Mucosa of descending colon (tissue), 3 donors: Measurements from ENCODE around the gene POLD1. TPM values are rescaled to one million over a fixed set of nuclear protein-coding genes. Genes with fewer than 3 reads are reported as not detected.

Source experiments
- ATAC-seq: fragments of 200-7000 bp; cut with Tn5 transposase; one replicate; pipeline ENCODE4 v1.9.1; 2020; ENCODE audit warnings: mild to moderate bottlenecking, moderate library complexity
- DNase-seq, 3 donors: peaks; one replicate each; pipeline ENCODE4 v3.0.0-alpha.2; 2020
- H3K36me3 ChIP-seq: fragments of 200-600 bp; one replicate; pipeline ENCODE4 v1.8.0; 2021; ENCODE audit warnings: low read depth, mild to moderate bottlenecking
- H3K4me1 ChIP-seq: fragments of 200-600 bp; one replicate; pipeline ENCODE4 v1.8.0; 2021; ENCODE audit warnings: low read depth, mild to moderate bottlenecking
- H3K4me3 ChIP-seq: fragments of 200-600 bp; one replicate; pipeline ENCODE4 v1.8.0; 2021; ENCODE audit warnings: mild to moderate bottlenecking
- H3K9me3 ChIP-seq: fragments of 200-600 bp; one replicate; pipeline ENCODE4 v1.8.0; 2021; ENCODE audit warnings: mild to moderate bottlenecking
- CTCF ChIP-seq: fragments of 200-600 bp; IDR thresholded peaks from one replicate; pipeline ENCODE4 v1.8.0; 2022; ENCODE audit warnings: antibody characterized with exemption, mild to moderate bottlenecking
- intact Hi-C, 2 donors: fragments of 100-400 bp; cut with DNase I in 1 of 2; cut with micrococcal nuclease in 1 of 2; formaldehyde crosslinking; loops; one replicate each; pipeline versions ENCODE4 v1.11.0 to v1.11.1; 2022; cut with DNase I, micrococcal nuclease
- total RNA-seq, 3 donors: library from RNA; stranded (reverse); fragmentation: NEBNext Ultra II Directional in 2 of 3; extraction: Animal tissue kit (Norgen Biotek cat#: 25700) in 2 of 3; gene quantifications; one replicate each; pipeline versions ENCODE4 v1.2.1 to v1.2.4, GENCODE V29; 2021 to 2023
- donor health status: DM: no; HTN: no; CAD: no; lungs with moderate emphysema.
- donor health status: DM: no; HTN: no; CAD: no.
- donor health status: DM: no; HTN: yes; CAD: no.

Gene POLD1
- total RNA-seq, 3 donors from 2014 or later = 20.8 to 27.9 (median 22.9) TPM

GRCh38 chr19:50357178-50358100 lies 26.7 kb upstream of the POLD1 start:
- DNase-seq (peak; percentile 85 to 90 (median 87)), ATAC-seq (peak; percentile 85)
- intact Hi-C loops = no loop called here
- Histone ChIP-seq H3K4me1 (no peaks in the 10 kb centered on the region), H3K36me3 (no peaks in the 10 kb centered on the region), H3K9me3 (no peaks in the 10 kb centered on the region), H3K4me3 (no peak overlapping the region)
- peak; percentile 85 for TF ChIP-seq CTCF

GRCh38 chr19:50358483-50359327 lies 25.4 kb upstream of the POLD1 start:
- DNase-seq (peak; percentile 55 to 81 (median 80)), ATAC-seq (peak; percentile 51)
- no peaks in the 10 kb centered on the region for H3K36me3 ChIP-seq
- no peaks in the 10 kb centered on the region for H3K4me1 ChIP-seq
- no peaks in the 10 kb centered on the region for H3K9me3 ChIP-seq
- intact Hi-C loops = no loop called here
- TF ChIP-seq CTCF = no peak
- peak overlapping the region; percentile 6 for H3K4me3 ChIP-seq

GRCh38 chr19:50359328-50359818 lies 24.8 kb upstream of the POLD1 start:
- intact Hi-C loops = no loop called here
- Histone ChIP-seq H3K36me3 (no peaks in the 10 kb centered on the region), H3K4me3 (no peak overlapping the region), H3K9me3 (no peaks in the 10 kb centered on the region), H3K4me1 (no peaks in the 10 kb centered on the region)
- TF ChIP-seq CTCF = no peak
- DNase-seq (no peak), ATAC-seq (no peak)

GRCh38 chr19:50361290-50362029 lies 22.7 kb upstream of the POLD1 start:
- no peak for DNase-seq
- no peak for ATAC-seq
- Histone ChIP-seq H3K4me1 (no peaks in the 10 kb centered on the region), H3K9me3 (no peaks in the 10 kb centered on the region), H3K4me3 (no peak overlapping the region), H3K36me3 (no peaks in the 10 kb centered on the region)
- intact Hi-C loops = loop anchor here in 1 of 2 donors (10.0 kb wide), 2 partner anchors 53 to 103 kb away; partner anchors contain the start of gene SPIB
- TF ChIP-seq CTCF = no peak

GRCh38 chr19:50362030-50362412 lies 22.1 kb upstream of the POLD1 start:
- DNase-seq = no peak

More at GRCh38 chr19:50362030-50362412, 22.1 kb upstream of the POLD1 start:
- Histone ChIP-seq H3K9me3 (no peaks in the 10 kb centered on the region), H3K4me3 (no peak overlapping the region), H3K4me1 (no peaks in the 10 kb centered on the region), H3K36me3 (no peaks in the 10 kb centered on the region)
- intact Hi-C loops = loop anchor here in 1 of 2 donors (10.0 kb wide), 2 partner anchors 53 to 103 kb away; partner anchors contain the start of gene SPIB
- no peak for TF ChIP-seq CTCF
- ATAC-seq = no peak
